Immature natural killer cell (primary cell): Measurements from ENCODE around the gene RNU6-1. TPM values are rescaled to one million over a fixed set of nuclear protein-coding genes. Genes with fewer than 3 reads are reported as not detected.

Source experiments
- DNase-seq, 3 donors: peaks; one replicate each; pipeline ENCODE4 v3.0.0; 2022; ENCODE audit warnings: mixed read lengths in 1 of 3
- H3K27ac Mint-ChIP-seq, 6 donors: one replicate each; pipeline ENCODE4 v1.8.0; 2020; ENCODE audit warnings: mixed read lengths in 6 of 6, mild to moderate bottlenecking in 5 of 6, inconsistent platforms in 4 of 6, moderate library complexity in 3 of 6
- H3K27me3 Mint-ChIP-seq, 3 donors: one replicate each; pipeline ENCODE4 v1.8.0; 2020 to 2021; ENCODE audit warnings: low read depth in 3 of 3, mild to moderate bottlenecking in 3 of 3, mixed read lengths in 3 of 3, moderate library complexity in 3 of 3, inconsistent platforms in 1 of 3
- H3K36me3 Mint-ChIP-seq, 3 donors: one replicate each; pipeline ENCODE4 v1.8.0; 2020; ENCODE audit warnings: mixed read lengths in 3 of 3, inconsistent platforms in 2 of 3, mild to moderate bottlenecking in 2 of 3
- H3K4me1 Mint-ChIP-seq, 2 donors: one replicate each; pipeline ENCODE4 v1.8.0; 2020; ENCODE audit warnings: inconsistent platforms in 2 of 2, mild to moderate bottlenecking in 2 of 2, mixed read lengths in 2 of 2, moderate library complexity in 1 of 2
- H3K4me3 Mint-ChIP-seq, 5 donors: one replicate each; pipeline ENCODE4 v1.8.0; 2020; ENCODE audit warnings: mild to moderate bottlenecking in 5 of 5, mixed read lengths in 5 of 5, inconsistent platforms in 3 of 5, moderate library complexity in 3 of 5
- H3K9me3 Mint-ChIP-seq, 6 donors: one replicate each; pipeline ENCODE4 v1.8.0; 2020; ENCODE audit warnings: mild to moderate bottlenecking in 6 of 6, mixed read lengths in 6 of 6, inconsistent platforms in 4 of 6, moderate library complexity in 3 of 6
- polyA plus RNA-seq, 3 donors: library from polyadenylated mRNA; unstranded; fragments of 300-500 nt; fragmentation: Illumina TruSeq; gene quantifications; one replicate each; pipeline ENCODE4 v1.2.3, GENCODE V29; 2021

Gene RNU6-1
- polyA plus RNA-seq, 3 donors from 2014 or later, result not detected

GRCh38 chr15:67818464-67818863 lies 21.4 kb downstream of the RNU6-1 start:
- Mint-ChIP-seq H3K27ac (no peak overlapping the region), H3K27me3 (peaks cover 20 to 46% (median 26%) of the 10 kb centered on the region in 3 donors), H3K36me3 (peaks cover 0 to 4% (median under 1%) of the 10 kb centered on the region in 3 donors), H3K4me1 (peaks cover 2 to 10% of the 10 kb centered on the region in 2 donors), H3K4me3 (no peak overlapping the region), H3K9me3 (peaks cover 0 to 5% (median 0%) of the 10 kb centered on the region in 6 donors)
- no peak for DNase-seq

- no peak overlapping the region for H3K4me3 Mint-ChIP-seq
- DNase-seq, result no peak
- peaks cover 17 to 32% (median 18%) of the 10 kb centered on the region in 3 donors for H3K27me3 Mint-ChIP-seq
- peaks cover 0 to 4% (median 0%) of the 10 kb centered on the region in 3 donors for H3K36me3 Mint-ChIP-seq
- H3K4me1 Mint-ChIP-seq, result peaks cover 0 to 8% of the 10 kb centered on the region in 2 donors
- H3K27ac Mint-ChIP-seq, result no peak overlapping the region
- peaks cover 0 to 5% (median 0%) of the 10 kb centered on the region in 6 donors for H3K9me3 Mint-ChIP-seq
These were observed 23.2 kb downstream of the RNU6-1 start for GRCh38 chr15:67816668-67817067.

GRCh38 chr15:67815036-67815592 lies 24.7 kb downstream of the RNU6-1 start:
- Mint-ChIP-seq H3K27me3 (peaks cover 6 to 20% (median 9%) of the 10 kb centered on the region in 3 donors), H3K4me3 (no peak overlapping the region), H3K36me3 (peaks cover 0 to 4% (median 0%) of the 10 kb centered on the region in 3 donors), H3K4me1 (peaks cover 0 to 5% of the 10 kb centered on the region in 2 donors), H3K9me3 (peaks cover 0 to 5% (median 0%) of the 10 kb centered on the region in 6 donors), H3K27ac (no peak overlapping the region)
- DNase-seq, result no peak

GRCh38 chr15:67813104-67813634 lies 26.7 kb downstream of the RNU6-1 start:
- Mint-ChIP-seq H3K4me3 (no peak overlapping the region), H3K9me3 (peaks cover 0 to 4% (median 0%) of the 10 kb centered on the region in 6 donors), H3K36me3 (peaks cover 0 to 13% (median 0%) of the 10 kb centered on the region in 3 donors), H3K27ac (no peak overlapping the region), H3K27me3 (peaks cover 0 to 8% (median 6%) of the 10 kb centered on the region in 3 donors), H3K4me1 (peaks cover 0 to 5% of the 10 kb centered on the region in 2 donors)
- DNase-seq, result no peak

- no peak for DNase-seq
- Mint-ChIP-seq H3K9me3 (no peaks in the 10 kb centered on the region), H3K4me1 (peaks cover 0 to 5% of the 10 kb centered on the region in 2 donors), H3K27ac (peak overlapping the region in 1 of 6 donors; percentile 34), H3K36me3 (peaks cover 0 to 17% (median 3%) of the 10 kb centered on the region in 3 donors), H3K4me3 (no peak overlapping the region), H3K27me3 (peaks cover 0 to 6% (median 3%) of the 10 kb centered on the region in 3 donors)
These were observed 27.6 kb downstream of the RNU6-1 start for GRCh38 chr15:67812241-67812644.

- Mint-ChIP-seq H3K27me3 (peaks cover 0 to 1% (median 0%) of the 10 kb centered on the region in 3 donors), H3K27ac (no peak overlapping the region), H3K4me3 (no peak overlapping the region), H3K4me1 (peaks cover 0 to 5% of the 10 kb centered on the region in 2 donors), H3K9me3 (no peaks in the 10 kb centered on the region), H3K36me3 (peaks cover 0 to 13% (median 3%) of the 10 kb centered on the region in 3 donors)
- no peak for DNase-seq
These were observed 30.0 kb downstream of the RNU6-1 start for GRCh38 chr15:67809866-67810265.

- DNase-seq, result no peak
- H3K36me3 Mint-ChIP-seq, result peaks cover 0 to 13% (median 3%) of the 10 kb centered on the region in 3 donors
- no peak overlapping the region for H3K4me3 Mint-ChIP-seq
- peaks cover 0 to 5% of the 10 kb centered on the region in 2 donors for H3K4me1 Mint-ChIP-seq
- H3K9me3 Mint-ChIP-seq, result no peaks in the 10 kb centered on the region
- no peak overlapping the region for H3K27ac Mint-ChIP-seq
- peaks cover 0 to 1% (median 0%) of the 10 kb centered on the region in 3 donors for H3K27me3 Mint-ChIP-seq
These were observed 30.4 kb downstream of the RNU6-1 start for GRCh38 chr15:67809441-67809840.

GRCh38 chr15:67808821-67809220 lies 31.0 kb downstream of the RNU6-1 start:
- Mint-ChIP-seq H3K4me3 (no peak overlapping the region), H3K36me3 (peaks cover 0 to 13% (median 3%) of the 10 kb centered on the region in 3 donors), H3K4me1 (peaks cover 0 to 5% of the 10 kb centered on the region in 2 donors), H3K27me3 (peaks cover 0 to 1% (median 0%) of the 10 kb centered on the region in 3 donors), H3K27ac (no peak overlapping the region), H3K9me3 (no peaks in the 10 kb centered on the region)
- no peak for DNase-seq

GRCh38 chr15:67807836-67808235 lies 32.0 kb downstream of the RNU6-1 start:
- peak overlapping the region in 1 of 6 donors; percentile 39 for H3K27ac Mint-ChIP-seq
- H3K4me1 Mint-ChIP-seq, result peaks cover 0 to 5% of the 10 kb centered on the region in 2 donors
- no peaks in the 10 kb centered on the region for H3K27me3 Mint-ChIP-seq
- H3K9me3 Mint-ChIP-seq, result no peaks in the 10 kb centered on the region
- H3K36me3 Mint-ChIP-seq, result peaks cover 0 to 13% (median 3%) of the 10 kb centered on the region in 3 donors
- no peak for DNase-seq
- H3K4me3 Mint-ChIP-seq, result no peak overlapping the region

- Mint-ChIP-seq H3K36me3 (peaks cover 3 to 13% (median 3%) of the 10 kb centered on the region in 3 donors), H3K4me3 (no peak overlapping the region), H3K27ac (no peak overlapping the region), H3K4me1 (peaks cover 0 to 2% of the 10 kb centered on the region in 2 donors), H3K9me3 (no peaks in the 10 kb centered on the region), H3K27me3 (peaks cover 0 to 3% (median 0%) of the 10 kb centered on the region in 3 donors)
- no peak for DNase-seq
These were observed 32.7 kb downstream of the RNU6-1 start for GRCh38 chr15:67807141-67807540.

GRCh38 chr15:67806536-67806935 lies 33.3 kb downstream of the RNU6-1 start:
- peaks cover 0 to 3% (median 0%) of the 10 kb centered on the region in 3 donors for H3K27me3 Mint-ChIP-seq
- H3K27ac Mint-ChIP-seq, result no peak overlapping the region
- DNase-seq, result no peak
- no peaks in the 10 kb centered on the region for H3K4me1 Mint-ChIP-seq
- H3K9me3 Mint-ChIP-seq, result no peaks in the 10 kb centered on the region
- peaks cover 3 to 13% (median 3%) of the 10 kb centered on the region in 3 donors for H3K36me3 Mint-ChIP-seq
- no peak overlapping the region for H3K4me3 Mint-ChIP-seq

- no peak for DNase-seq
These were observed 34.0 kb downstream of the RNU6-1 start for GRCh38 chr15:67805666-67806516.

GRCh38 chr15:67805008-67805665 lies 34.7 kb downstream of the RNU6-1 start:
- Mint-ChIP-seq H3K4me3 (no peak overlapping the region), H3K4me1 (no peaks in the 10 kb centered on the region), H3K36me3 (peaks cover 3 to 13% (median 3%) of the 10 kb centered on the region in 3 donors), H3K27me3 (peaks cover 0 to 3% (median 0%) of the 10 kb centered on the region in 3 donors), H3K27ac (no peak overlapping the region), H3K9me3 (no peaks in the 10 kb centered on the region)
- DNase-seq, result no peak

More at GRCh38 chr15:67805666-67806516, 34.0 kb downstream of the RNU6-1 start:
- Mint-ChIP-seq H3K36me3 (peaks cover 3 to 13% (median 3%) of the 10 kb centered on the region in 3 donors), H3K27me3 (peaks cover 0 to 3% (median 0%) of the 10 kb centered on the region in 3 donors), H3K4me3 (no peak overlapping the region), H3K27ac (no peak overlapping the region), H3K9me3 (no peaks in the 10 kb centered on the region), H3K4me1 (no peaks in the 10 kb centered on the region)
